LNCAP (cell line): Measurements from ENCODE around the gene MPP3.
A peak's percentile ranks its signal among the peaks of the same experiment; 100 is the strongest.

ENCODE experiments used
- TF ChIP-seq, protein P1 (sequence below): fragments of 450-650 bp; IDR thresholded peaks from 2 replicates; pipeline ENCODE4 v1.5.1; 2017; ENCODE audit warnings: mild to moderate bottlenecking

The MPP3 gene

DNA sequence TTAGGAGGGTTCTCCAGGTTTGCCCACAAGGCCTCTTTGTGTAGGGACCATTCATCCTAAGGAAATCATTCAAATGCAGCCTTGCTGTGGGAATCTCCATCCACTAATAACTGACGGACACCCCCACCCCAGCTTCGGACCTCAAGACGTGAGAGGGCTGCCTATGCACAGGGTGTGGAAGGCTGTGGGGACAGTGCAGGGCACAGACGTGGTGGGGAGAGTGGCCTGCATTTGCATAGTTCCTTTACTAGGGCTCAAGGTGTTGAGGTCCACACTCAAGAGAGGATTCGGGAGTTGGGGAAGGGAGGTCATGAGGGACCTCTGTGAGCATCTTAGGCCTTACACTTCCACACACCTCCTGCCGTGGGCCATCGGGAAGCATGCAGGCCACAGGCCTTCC, 64.0 kb downstream of the MPP3 start:
- TF ChIP-seq, protein P1, sequence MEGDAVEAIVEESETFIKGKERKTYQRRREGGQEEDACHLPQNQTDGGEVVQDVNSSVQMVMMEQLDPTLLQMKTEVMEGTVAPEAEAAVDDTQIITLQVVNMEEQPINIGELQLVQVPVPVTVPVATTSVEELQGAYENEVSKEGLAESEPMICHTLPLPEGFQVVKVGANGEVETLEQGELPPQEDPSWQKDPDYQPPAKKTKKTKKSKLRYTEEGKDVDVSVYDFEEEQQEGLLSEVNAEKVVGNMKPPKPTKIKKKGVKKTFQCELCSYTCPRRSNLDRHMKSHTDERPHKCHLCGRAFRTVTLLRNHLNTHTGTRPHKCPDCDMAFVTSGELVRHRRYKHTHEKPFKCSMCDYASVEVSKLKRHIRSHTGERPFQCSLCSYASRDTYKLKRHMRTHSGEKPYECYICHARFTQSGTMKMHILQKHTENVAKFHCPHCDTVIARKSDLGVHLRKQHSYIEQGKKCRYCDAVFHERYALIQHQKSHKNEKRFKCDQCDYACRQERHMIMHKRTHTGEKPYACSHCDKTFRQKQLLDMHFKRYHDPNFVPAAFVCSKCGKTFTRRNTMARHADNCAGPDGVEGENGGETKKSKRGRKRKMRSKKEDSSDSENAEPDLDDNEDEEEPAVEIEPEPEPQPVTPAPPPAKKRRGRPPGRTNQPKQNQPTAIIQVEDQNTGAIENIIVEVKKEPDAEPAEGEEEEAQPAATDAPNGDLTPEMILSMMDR = no peak

DNA sequence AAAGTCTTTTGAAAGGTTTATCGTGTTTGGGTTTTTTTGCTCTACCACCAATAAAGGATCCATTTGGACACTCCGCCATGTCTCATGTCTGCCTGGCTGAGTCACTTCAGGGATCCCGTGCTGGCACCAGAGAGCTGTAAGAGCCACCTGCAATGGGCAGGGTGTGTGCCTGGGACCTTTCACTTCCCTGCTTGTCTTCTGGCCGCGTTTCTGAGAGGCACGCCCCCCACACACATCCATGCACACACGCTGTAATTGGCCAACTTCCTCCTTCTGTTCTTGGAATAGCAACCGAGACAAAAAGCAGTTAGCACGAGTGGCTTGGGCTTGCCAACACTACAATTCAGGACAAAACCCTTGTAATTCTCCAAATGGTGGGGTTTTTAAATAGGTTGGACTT, 64.6 kb downstream of the MPP3 start:
- TF ChIP-seq, protein P1 = no peak

DNA sequence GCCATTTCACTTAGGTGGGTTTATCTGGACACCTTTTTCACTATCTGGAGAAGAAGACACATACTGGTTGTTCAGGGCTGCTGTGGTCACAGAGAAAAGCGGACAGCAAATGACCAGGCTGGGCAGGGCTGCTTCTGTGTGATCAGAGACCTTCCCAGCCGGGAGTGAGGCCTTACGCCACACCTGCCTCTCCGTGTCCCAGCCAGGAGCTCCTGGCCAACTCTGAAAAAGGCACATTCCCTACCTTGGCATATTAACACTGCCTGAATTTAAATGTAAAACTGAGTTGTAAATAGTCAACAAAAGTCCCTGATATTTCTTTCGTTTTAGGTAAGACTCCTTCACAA, 65.3 kb downstream of the MPP3 start:
- TF ChIP-seq, protein P1 = no peak

DNA sequence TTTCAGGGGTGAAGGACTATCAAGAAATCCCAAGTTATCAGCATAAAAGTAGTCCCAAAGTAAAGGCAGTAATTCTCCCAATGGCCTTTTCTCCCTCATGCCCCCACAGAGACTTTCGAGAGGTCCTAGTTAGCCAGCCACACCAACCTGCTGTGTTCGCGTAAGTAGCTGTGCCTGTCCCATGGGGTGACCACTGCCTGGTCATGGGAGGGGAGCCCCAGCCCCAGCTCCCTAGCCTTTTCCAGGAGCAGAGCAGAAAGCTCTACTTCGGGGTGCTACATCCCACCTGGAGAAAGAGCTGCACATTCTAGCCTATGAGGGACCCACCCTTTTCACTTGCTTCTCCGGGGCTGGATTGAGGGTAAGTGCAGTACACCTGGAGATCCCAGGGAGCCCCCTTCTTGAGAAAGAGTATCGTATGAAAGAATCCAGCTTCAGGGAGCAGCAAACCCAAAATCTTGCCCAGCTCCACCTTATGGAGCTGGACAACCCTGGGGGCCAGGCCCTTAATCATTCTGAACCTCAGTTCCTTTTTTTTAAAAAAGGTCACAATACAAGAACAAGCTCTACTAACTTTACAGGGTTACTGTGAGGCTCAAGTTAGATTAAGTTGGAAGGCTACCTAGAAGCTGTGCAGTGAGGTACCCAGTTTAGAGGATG, 65.8 kb downstream of the MPP3 start:
- TF ChIP-seq, protein P1 = no peak

DNA sequence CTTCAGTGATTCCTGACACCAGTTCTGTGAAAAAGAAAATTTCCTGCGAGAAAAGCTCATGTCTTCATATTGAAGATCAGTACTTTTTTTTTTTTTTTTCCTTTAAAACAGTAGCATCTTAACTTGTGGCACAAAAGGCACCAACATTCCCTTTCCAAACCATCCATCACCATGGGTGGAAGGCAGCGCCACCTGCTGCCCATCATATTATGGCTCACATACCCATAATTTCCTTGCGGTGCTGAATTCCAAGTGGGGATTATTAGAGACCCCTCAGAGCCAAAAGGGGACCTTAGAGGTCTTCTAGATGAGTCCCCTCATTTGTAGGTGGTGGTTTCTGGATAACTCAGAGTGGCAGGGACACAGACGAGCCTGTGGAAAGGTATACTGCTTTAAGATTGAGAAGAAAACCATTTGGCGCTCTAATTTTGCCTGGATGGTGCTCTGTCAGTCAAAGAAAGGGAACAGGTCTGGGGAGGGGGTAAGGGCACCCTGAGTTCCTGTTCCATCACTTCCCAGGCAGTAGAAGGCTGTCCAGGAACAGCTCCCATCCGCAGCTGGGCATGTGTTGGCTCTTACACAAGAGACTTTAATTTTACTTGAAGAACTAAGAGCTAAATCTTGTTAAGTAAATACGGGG, 66.4 kb downstream of the MPP3 start:
- TF ChIP-seq, protein P1 = peak; percentile 93

DNA sequence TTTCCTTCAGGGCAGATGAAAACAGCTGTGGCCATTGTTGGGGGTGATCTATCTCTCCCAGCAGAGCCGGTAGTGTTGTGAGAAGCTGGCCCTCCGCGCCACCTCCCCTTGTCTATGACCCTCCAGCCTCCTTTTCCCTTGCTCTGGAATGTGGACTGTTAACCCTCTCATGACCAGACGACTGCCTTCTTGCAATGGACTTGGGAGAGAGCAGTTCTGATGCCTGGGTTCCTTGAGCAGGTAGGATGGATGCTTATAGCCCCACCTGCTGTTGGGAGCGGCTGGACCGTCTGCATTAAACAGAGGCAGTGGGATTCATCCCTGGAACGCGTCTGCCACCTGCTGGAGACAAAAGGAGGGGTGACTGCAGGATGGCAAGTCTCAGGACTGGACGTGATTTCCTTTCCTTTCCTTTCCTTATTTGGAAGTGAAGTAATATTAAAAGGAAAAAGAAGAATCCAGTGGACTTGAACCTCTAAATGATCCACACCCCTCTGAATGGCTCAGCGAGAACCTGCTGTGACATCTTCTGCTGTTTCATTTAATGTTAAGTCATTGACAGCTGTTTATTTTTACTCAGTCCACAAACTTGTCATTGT, 72.6 kb downstream of the MPP3 start:
- TF ChIP-seq, protein P1 = peak; percentile 100

DNA sequence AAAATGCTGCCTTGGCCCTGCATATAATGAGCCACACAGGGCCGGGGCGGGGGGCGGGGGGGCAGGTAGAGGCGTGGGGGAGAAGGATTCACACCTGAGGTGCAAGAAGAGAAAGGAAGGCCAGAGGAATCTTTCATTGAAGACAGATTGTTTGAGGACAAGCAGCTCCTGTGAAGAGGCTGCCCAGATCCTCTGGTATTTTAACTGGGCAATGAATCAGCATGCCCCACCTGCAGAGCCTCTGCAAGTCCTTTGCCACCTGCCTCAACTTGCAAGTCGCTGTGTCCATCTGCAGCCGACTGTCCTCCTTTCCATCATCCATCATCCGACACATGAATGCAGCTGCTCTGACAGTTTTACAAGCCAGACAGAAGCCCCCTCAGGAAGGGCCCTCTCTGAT, 73.1 kb downstream of the MPP3 start:
- TF ChIP-seq, protein P1 = no peak
